GM10266 (cell line): ENCODE measurements around the gene SIRT5.

Experiments
- DNase-seq: peaks from one replicate; pipeline ENCODE4 v3.0.0; 2012; ENCODE audit errors: extremely low spot score
- CTCF ChIP-seq: IDR thresholded peaks from 2 replicates; pipeline ENCODE4 v1.5.1; 2012; ENCODE audit warnings: mild to moderate bottlenecking, low read depth; ENCODE audit not compliant: control insufficient read depth, insufficient read depth; ENCODE audit errors: missing control alignments

Gene SIRT5

GRCh38 chr6:13662651-13663334 lies 88.4 kb downstream of the SIRT5 start:
- no peak for TF ChIP-seq CTCF
- DNase-seq = no peak

- DNase-seq = no peak
- no peak for TF ChIP-seq CTCF
Measured at GRCh38 chr6:13663986-13664385, 89.6 kb downstream of the SIRT5 start.
